ENCODE results near the gene PLS1. TPM values are rescaled to one million over a fixed set of nuclear protein-coding genes. Genes with fewer than 3 reads are reported as not detected.
"Not testable (repeated sequence)": the region's sequence is repeated elsewhere in the genome, so short reads cannot be mapped to it uniquely, and the experiment has no call there.

Gene PLS1
- 10 to 100 TPM; 26.0 to 33.6 (median 31.2) TPM for polyA plus RNA-seq (ENCODE audit: insufficient read length in 4 of 4)

- DNase-seq (ENCODE audit: low read depth in 4 of 4, low spot score in 3 of 4), result peak; percentile 79 to 84 (median 82)
These were observed at the start of gene PLS1 for GRCh38 chr3:142595951-142596725. PLS1 (plus strand) TSS chr3:142596393; CDS start chr3:142664238, 67,845 bp downstream.

- DNase-seq (ENCODE audit: low read depth in 4 of 4, low spot score in 3 of 4), result no peak
These were observed 46.2 kb upstream of the PLS1 start for GRCh38 chr3:142549986-142550385.

GRCh38 chr3:142552579-142552978 is 43.6 kb upstream of the PLS1 start:
- DNase-seq (ENCODE audit: low read depth in 4 of 4, low spot score in 3 of 4), result not testable (repeated sequence)

- no peak for DNase-seq (ENCODE audit: low read depth in 4 of 4, low spot score in 3 of 4)
These were observed 42.5 kb upstream of the PLS1 start for GRCh38 chr3:142553741-142554140.

- DNase-seq (ENCODE audit: low read depth in 4 of 4, low spot score in 3 of 4), result no peak
These were observed 36.1 kb upstream of the PLS1 start for GRCh38 chr3:142560118-142560517.

- DNase-seq (ENCODE audit: low read depth in 4 of 4, low spot score in 3 of 4), result no peak
These were observed 32.6 kb upstream of the PLS1 start for GRCh38 chr3:142563496-142563997.

GRCh38 chr3:142566096-142566495 is 30.1 kb upstream of the PLS1 start:
- no peak for DNase-seq (ENCODE audit: low read depth in 4 of 4, low spot score in 3 of 4)

- DNase-seq (ENCODE audit: low read depth in 4 of 4, low spot score in 3 of 4), result no peak
These were observed 27.7 kb upstream of the PLS1 start for GRCh38 chr3:142568393-142569017.

GRCh38 chr3:142569422-142569821 is 26.8 kb upstream of the PLS1 start:
- DNase-seq (ENCODE audit: low read depth in 4 of 4, low spot score in 3 of 4), result not testable (repeated sequence)

GRCh38 chr3:142574223-142574622 is 22.0 kb upstream of the PLS1 start:
- not testable (repeated sequence) for DNase-seq (ENCODE audit: low read depth in 4 of 4, low spot score in 3 of 4)

- DNase-seq (ENCODE audit: low read depth in 4 of 4, low spot score in 3 of 4), result no peak
These were observed 21.5 kb upstream of the PLS1 start for GRCh38 chr3:142574665-142575064.

- DNase-seq (ENCODE audit: low read depth in 4 of 4, low spot score in 3 of 4), result no peak
These were observed 19.4 kb upstream of the PLS1 start for GRCh38 chr3:142576792-142577191.

- DNase-seq (ENCODE audit: low read depth in 4 of 4, low spot score in 3 of 4), result no peak
These were observed 18.4 kb upstream of the PLS1 start for GRCh38 chr3:142577696-142578328.

GRCh38 chr3:142578329-142579223 is 17.6 kb upstream of the PLS1 start, which contains the start of gene ATR:
ATR (minus strand) TSS chr3:142578733; CDS start chr3:142578704, 29 bp downstream.
- peak; percentile 90 to 93 (median 91) for DNase-seq (ENCODE audit: low read depth in 4 of 4, low spot score in 3 of 4)

- DNase-seq (ENCODE audit: low read depth in 4 of 4, low spot score in 3 of 4), result no peak
These were observed 16.2 kb upstream of the PLS1 start for GRCh38 chr3:142580061-142580423.

GRCh38 chr3:142581070-142581469 is 15.1 kb upstream of the PLS1 start:
- DNase-seq (ENCODE audit: low read depth in 4 of 4, low spot score in 3 of 4), result not testable (repeated sequence)

- DNase-seq (ENCODE audit: low read depth in 4 of 4, low spot score in 3 of 4), result peak in 1 of 4 donors; percentile 70
These were observed 9.3 kb upstream of the PLS1 start for GRCh38 chr3:142586803-142587406.

GRCh38 chr3:142588703-142589102 is 7.5 kb upstream of the PLS1 start:
- no peak for DNase-seq (ENCODE audit: low read depth in 4 of 4, low spot score in 3 of 4)

- DNase-seq (ENCODE audit: low read depth in 4 of 4, low spot score in 3 of 4), result not testable (repeated sequence)
These were observed 3.9 kb upstream of the PLS1 start for GRCh38 chr3:142592268-142592667.

GRCh38 chr3:142595141-142595540 is 1.1 kb upstream of the PLS1 start:
- DNase-seq (ENCODE audit: low read depth in 4 of 4, low spot score in 3 of 4), result no peak
